Activated CD4-positive, alpha-beta T cell treated with anti-CD3 and anti-CD28 coated beads, Interleukin-2, amount 50 U/mL, for 48 hours (primary cell): ENCODE measurements around the gene CHRNA1.

Experiments
- DNase-seq, 2 experiments: peaks; one replicate each; pipeline ENCODE4 v3.0.0-alpha.2; 2020

Gene CHRNA1

DNA sequence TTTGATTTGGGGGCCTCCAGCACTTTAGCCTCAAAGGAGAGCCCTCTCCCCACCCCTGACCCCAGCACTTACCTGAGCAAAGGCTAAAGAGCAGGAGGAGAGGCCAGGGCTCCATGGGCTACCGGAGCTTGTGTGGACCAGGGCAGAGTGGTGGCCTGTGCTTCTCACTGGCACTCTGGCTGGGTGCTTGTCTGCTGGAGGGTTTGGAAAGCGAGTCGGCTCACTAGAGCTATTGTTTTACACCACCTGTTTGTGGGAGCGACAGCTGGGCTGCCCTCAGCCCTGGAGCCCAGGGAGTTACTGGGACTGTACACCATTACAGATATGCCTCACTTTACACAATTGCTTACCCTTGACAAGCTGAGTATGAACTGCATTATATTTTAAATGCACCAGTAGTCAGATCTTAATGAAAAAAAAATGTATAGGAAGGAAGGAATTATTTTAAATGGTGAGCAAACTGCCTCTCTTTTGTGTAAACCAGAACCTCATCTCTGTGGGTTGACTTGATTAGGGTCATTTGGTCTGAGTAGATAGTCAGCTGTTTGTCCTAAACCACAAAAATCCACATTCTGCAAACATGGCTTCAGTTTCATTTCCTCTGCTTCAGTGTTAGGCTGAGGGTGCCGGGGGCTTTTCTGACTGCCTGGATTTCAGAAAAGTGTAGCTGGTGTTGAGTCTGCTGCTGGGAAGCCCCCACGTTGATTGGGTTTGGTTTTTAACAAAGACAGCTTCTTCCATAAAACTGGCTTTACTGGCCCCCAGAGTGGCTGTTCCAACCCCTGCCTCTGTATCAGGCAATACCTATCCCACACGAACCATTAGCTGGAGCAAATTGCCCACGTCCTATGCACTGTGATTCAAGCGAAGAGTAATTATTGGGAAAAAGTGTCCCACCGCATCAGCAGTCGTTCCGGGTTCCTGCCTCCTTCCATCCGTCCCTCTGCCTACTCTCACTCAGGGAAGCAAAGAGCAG, at the start of gene CHRNA1:
CHRNA1 (minus strand) TSS at position 193 of the 976 bp plus-strand sequence; CDS start at position 115, 78 bp downstream.
- no peak for DNase-seq

DNA sequence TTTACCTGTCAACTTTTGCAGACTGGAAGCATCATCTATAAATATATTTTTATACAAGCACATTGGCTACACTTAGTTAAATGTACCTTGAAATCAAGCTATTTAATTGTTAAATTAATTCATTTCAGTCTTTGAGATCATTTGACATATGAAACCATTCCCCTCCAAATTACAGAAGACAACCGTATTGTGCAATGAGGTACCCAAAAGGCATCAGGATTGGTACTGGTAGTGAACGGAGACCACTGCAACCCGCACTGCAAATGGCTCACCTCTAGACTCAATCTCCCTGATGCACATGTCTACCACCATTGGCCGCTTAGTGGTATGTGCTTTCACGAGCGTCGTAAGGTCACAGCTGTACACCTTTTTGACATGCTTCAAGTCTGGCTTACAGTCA, 47.8 kb upstream of the CHRNA1 start:
- no peak for DNase-seq

DNA sequence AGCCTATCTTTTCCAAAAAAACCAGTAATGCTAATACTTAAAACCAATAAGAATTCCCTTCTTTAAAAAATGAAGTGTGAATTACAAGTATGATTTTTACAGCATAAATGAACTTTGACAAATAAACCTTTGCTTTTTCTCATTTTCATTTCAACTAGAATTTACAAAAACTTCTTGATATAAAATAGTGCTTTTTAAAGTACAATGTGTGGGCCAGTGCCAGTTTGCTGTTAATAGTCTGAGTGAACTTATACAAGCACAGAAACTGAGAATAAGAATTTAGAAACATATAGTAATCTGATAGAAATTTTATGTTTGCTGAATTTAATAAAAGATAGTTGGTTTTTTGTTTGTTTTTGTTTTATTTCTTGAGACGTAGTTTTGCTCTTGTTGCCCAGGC, 43.7 kb upstream of the CHRNA1 start:
- DNase-seq = no peak

DNA sequence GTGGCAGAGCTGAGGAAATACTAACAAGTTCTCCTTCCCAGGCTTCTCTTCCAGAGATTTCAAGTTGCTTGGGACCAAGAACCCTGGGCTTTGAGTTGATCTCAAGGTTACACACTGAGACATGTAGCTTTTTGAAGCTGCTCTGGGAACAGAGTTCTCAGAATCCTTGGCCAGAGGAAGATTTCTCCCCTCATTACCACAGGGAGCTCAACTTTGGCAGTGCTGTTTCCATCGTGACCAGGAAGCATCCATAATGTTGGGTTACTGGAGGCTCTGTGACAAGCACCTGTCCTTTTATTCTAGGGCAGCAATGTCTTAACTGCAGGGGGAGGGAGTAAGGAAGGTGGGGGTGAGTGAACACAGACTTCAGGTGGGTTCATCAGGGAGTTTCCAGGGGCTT, 41.5 kb upstream of the CHRNA1 start:
- DNase-seq = no peak

DNA sequence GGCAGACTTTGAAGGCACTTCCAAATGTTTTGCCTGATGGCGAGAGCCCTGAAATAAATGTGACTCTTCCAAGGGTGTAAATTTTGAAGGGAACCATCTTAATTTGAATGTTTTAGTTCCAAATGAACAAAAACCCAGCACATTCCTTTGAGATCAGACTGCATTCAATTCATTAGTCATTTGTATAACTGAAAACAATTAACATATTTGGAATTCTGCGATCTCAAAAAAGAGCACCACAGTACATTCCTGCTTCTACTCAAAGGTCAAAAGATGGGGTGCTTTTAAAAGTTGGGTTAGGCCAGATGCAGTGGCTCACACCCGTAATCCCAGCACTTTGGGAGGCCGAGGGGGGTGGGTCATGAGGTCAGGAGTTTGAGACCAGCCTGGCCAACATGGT, 38.2 kb upstream of the CHRNA1 start:
- DNase-seq = no peak

DNA sequence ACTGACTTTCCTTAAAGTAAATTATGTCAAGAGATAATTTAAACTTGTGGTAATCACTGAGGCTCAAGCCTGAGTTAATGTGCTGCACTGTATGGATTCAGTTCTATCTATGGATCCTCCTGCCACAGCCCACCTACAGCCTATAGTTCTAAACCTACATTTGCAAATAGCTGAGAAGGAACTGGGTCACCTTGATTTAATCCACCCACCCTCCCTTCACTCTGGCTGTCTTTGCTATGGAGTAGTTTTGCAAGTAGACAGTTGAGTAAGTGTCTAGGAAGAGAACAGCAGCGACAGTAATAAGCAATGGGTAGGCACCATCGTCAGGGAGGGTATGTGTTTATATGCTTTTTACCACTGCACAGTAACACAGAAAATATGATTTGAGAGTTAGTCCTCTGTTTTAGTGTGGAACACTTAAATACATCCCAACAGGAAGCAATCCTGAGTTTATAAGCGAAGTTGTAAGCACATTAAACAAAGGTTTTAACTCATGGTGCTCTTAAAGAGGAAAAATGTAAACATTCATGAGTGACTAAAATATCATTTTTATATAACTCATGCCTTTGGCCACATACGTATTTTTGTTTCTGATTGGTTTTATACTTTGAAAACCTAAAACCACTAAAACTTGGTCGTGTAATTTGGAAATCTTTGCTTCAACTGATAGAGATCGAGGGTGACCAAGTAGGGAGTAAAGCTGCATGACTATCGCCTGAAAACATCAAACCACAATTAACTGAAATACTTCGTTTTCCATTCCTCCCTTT, 36.3 kb upstream of the CHRNA1 start:
- no peak for DNase-seq

DNA sequence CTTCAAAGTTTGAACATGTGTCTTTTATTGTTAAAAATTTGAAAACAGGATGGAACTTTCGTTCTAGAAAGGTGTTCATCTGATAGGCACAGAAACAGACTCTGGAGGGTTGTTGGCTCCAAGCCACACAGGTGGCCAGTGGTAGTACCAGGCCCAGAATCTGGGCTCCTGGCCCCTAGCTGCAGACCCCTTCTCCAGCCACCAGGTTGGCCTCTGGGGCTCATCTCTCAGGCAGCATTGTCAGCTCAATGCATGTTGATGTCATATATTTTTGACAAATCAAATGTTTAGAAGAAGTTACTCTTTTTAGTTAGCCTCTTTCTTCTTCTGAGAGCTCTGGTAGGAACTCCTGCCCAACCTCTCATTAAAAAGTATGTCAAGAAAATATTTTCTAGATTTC, 34.5 kb upstream of the CHRNA1 start:
- no peak for DNase-seq

DNA sequence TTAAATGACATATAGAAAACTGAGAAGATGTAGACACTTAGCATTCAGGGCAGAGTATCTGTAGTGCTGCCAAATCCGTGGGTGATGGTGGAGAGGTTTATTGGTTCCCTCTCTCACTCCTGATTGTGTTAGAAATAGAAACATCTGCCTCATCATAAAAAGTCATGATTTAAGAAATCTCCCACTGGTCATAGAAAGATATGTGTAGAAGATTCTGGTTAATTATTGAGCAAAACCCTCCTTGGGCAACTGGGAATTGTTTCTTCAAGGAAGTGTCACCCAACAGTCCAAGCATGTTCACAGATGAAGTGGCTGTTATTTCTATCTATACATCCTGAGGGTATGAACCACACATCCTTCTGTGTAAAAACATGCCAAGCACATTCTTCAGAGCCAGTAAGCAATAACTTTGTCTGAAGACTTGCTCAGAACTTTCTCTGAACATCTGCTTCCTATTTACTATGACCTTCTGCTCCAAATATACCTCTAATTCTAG, 33.6 kb upstream of the CHRNA1 start:
- DNase-seq = no peak

DNA sequence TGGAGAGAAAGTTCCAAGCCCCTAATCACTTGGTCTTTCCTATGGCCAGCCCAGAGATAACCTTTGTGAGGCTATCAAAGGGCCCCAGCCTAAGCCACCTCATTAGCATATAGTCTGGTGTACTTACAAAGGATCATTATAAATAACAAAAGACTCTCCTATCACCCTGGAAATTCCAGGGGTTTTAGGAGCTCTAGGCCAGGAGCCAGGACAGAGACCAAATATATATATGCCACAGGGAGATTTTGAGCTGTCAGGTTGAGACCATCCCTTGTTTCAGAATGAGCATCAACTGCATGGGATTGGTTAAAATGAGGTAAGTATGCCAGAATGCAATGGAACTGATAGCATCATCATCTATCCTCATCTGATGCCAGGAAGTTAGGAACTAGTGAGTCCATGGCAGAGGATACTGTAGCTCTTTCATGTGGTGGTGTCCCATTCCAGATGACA, 32.1 kb upstream of the CHRNA1 start:
- DNase-seq = no peak

DNA sequence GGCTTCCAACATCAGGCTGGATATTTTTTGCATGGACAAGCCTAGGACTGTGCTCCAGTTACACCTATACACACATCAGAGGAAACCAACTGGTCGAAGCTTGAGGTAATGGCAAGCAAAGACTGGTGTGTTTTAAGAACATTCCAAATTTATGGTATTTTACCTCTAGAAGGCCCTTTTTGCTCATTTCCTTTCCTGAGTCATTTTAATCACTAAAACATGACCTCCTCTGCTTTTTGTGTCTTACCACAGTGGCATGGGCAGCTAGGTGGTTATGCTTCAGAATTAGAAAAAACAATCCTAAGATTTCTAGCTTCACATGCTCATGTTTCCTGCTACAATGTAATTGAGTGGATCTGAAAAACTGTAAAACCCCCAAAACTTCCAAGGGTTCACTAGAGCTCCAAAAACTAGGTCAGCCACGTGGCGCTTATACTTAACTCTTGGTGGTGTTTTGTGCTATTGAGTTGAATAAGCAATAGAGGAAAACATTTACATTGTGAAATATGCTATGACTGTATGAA, 30.6 kb upstream of the CHRNA1 start:
- DNase-seq = peak in 1 of 2 experiments; percentile 54

DNA sequence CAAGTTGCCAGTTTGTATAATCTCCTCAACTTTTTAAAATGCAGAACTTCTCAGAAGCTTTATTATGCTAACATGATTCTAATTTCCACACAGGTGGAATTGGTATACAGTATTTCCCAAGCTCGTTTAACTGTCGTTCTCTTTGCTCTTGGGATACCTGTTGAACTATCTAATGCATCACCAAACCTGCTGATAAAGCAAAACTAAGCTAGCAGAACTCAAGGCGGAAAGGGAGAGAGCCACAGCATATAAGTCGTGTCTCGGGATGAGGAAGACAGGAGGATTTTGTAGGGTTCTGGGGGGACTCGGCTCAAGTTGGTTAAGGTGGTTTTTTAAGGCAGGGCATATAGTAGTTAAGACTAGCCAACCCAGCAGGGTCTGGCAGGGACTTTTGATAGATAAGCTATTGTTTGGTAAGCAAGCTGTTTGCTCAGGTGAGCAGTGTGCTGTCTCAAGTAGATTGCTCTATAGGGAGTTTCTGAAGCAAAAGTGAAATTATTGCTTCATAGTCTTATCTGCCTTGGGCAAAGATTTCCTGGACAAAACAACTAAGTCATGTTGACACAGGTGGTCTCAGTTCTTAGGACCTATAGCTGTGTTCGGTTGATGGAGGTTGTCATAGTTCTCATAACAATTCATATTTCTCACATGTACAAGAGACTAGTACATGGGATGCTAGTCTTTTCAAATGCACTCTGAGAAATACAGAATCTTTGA, 28.2 kb upstream of the CHRNA1 start:
- no peak for DNase-seq

DNA sequence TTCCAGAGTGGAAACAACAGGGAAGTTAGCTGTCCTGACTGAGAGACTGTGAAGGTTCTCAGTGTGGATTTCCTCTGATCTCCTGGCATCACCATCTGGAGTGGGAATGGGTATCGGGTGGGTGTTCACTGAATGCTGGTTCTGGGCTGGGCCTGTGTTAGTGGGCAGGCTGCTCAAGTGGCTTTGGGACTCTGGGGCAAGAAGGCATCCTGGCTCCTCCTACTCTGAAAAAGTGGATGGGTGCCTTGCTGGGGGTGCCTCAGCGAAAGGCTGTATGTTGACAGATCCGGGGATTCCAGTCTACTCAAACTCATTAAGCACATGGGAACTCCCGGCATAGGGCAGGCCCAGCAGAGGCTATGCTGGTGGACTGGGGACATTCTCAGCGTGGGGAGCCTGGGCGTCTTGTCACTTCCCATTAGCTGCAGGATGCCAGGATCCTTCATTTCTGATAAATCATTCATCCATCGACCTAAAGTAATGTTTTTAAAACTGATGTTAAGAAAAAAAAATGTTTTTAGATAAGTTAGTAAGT, 27.5 kb upstream of the CHRNA1 start:
- DNase-seq = no peak

DNA sequence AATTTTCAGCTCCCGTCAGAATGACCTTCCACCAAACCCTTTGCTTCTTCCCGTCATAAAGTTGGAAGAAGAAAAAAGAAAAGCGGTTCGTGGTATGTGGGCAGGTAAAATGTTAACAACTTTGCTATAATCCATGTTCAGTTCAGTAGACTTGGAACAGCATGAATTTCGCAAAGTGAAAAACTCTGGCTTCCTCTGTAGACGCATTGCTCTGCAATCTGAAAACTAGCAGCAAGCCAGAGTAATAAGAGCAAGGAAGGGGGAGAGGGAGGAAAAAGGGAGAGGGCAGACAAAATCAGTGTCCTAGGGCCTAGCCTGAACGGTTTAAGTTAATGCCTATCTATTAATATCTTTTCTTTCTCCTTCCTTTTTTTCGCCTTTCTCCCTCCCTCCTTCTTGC, 26.7 kb upstream of the CHRNA1 start:
- no peak for DNase-seq

DNA sequence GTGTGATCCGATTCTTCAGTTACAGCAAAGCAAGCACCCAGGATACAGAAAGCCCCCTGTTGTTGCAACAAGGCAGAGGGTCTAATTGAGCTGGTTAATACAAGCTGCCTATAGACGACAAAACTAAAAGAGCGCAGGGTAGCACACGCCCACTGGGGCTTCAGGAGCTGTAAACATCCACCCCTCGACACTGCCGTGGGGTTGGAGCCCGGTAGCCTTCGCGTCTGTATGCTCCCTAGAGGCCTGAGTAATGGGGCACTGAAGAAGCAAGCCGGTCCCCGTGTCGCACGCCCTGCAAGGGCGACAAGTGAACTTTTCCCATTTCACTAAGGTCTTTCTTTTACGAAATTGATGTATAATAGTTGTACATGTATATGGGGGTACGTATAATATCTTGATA, 24.7 kb upstream of the CHRNA1 start:
- DNase-seq = no peak

DNA sequence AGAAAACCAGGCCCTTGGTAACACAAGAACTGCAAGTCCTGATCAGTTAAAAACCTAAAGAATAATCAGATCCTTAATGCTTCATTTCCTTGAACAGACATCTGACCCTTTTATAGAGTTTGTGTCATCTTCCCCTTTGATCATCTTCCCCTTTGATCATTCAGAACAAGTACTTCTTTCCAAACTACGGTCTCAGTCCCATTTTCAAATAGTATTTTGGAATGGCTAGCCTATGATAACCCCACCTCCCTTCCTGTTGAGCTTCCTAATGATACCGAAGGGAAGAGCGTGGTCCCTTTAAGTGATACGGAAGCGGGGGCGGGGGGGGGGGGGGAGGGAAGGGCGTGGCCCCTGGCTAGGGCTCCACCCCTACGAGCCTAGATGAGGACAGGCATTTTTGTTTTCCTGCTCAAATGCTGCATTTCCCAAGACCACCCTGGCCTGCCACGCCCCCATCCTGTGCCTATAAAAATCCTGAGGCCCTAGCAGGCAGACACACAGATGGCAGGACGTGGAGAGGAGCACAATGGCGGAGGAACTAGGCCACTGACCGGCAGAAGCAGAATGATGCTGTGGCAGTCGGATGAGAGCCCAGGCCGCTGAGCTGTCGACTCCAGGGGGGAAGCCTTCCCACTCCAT, 24.1 kb upstream of the CHRNA1 start:
- no peak for DNase-seq

DNA sequence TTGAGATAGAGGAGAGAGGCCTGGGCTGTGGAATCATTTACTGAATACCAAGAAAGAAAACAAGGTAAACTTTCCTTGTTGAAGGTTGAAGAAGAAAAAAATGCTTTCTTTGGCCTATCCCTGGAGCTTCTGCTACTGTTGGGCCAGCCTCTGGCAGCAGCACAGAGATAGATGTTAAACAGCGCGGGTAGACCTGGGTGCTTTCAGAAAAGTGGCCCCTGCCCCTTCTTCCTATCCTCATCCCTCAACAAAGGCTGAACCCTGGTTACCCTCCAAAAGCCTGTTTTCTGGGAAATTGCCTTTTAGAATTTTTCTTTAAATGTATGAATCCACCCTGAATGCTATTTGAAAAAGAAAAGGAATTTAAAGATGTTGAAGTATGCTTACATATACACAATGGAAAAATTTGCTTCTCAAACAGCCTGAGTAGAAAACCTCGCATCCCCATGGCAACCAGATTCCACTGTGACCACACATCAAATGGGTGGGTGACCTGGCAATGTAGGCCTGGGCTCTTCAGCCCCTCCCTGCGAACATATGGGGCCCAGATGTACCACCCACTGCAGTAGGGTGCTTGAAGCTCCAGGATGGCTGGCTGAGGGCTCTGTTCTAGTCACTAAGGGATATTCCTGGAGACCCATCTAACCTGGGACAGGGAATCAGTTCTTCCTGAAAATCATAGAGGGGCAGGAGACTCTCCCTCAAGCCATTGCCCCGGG, 23.4 kb upstream of the CHRNA1 start:
- DNase-seq = no peak

DNA sequence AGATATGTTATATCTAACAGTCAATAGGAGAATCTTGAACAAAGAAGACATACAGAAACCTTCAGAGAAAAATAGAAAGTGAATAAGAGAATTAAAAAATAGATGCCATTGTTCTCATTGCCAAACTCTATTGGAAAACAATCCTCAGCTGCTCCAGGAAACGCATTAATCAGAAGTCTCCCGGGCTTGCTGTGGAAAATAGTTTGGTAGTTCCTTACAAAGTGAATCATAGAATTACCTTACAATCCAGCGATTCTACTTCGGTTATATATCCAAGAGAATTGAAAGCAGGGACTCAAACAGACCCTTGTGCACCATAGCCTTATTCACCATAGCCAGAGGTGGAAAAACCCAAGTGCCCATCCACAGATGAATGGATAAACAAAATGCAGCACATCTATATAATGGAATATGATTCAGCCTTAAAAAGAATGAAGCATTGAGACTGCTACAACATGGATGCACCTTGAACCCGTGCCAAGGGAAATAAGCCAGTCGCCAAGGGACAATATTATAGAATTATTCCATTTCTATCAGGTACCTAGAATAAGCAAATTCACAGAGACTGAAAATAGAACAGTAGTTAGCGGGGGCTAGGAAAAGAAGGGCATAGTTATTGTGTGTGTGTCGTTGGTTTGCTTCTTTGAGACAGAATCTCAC, 21.9 kb upstream of the CHRNA1 start:
- DNase-seq = no peak

DNA sequence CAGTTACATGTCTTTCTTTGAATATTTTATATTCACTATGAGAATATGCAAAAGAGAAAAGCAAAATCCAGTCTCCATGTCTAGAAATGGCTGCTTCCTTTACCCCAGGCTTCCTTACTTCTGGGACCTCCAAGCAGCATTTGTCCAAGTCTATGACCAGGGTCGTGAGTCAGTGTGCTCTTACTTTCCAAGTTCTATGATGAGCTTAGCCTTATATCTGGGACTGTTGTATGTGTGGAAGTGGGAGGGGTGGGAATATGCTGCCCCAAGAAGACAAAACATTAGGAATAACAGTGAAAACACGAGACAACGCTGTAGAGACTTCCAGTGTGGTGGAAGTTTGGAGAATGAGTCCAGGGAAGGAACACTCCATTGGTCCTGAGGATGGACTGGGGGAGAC, 21.2 kb upstream of the CHRNA1 start:
- DNase-seq = no peak

DNA sequence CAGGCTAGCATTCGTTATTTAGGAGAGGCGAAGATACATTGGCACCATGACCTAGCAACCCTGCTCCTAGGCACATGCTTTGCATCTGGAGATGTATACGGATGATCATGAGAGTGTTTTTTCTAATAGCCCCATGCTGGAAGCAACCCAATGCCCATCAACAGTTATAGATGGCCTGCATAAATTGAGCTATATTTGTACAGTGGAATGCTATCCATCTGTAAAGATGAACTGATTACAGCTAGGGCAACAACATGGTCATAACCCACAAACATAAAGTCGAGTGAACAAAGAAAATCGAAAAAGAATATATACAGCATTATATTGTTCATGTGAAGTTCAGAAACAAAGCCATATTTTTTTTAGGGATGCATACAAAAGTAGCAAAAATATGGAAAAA, 20.6 kb upstream of the CHRNA1 start:
- DNase-seq = no peak

DNA sequence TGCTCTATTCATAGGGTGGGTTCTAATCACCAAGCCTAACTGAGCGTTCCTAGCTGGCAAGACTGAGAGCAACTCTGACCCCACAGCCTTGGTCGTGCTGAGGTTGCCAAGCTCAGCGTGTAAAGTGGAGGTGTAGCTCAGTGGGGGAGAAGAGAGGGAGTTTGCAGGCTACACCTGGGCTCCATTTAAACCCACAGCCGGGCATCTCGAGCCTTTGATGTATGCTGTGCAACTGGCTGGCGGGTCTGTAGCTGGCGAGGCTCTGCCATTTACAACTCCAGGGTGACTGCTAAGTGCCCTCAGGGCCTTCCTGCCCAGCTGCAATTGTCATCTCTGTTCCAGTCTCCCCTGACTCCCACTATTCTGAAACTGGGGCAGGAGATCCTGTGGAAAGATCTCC, 20.0 kb upstream of the CHRNA1 start:
- DNase-seq = no peak

DNA sequence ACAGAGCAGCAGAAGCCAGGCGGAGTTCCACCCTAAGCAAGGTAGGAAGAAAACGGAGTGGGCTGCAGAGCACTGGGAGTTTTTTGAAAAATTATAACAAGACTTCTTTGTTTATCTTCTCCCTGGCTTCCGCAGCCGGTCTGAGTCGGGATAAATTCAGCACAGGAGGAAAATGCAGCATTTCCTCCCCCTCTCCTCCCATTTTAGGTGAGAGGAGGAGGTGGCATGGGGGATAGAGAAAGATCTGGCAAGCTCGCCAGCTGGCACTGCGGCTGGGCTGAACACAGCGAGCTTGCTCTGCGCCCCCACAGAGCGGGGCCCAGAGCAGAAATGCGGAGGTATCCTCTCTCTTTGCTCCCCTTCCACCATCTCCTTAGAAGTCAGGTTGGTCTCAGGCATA, 17.7 kb upstream of the CHRNA1 start:
- no peak for DNase-seq
